ENCODE results near the gene FN3KRP. TPM values are rescaled to one million over a fixed set of nuclear protein-coding genes. Genes with fewer than 3 reads are reported as not detected.

The FN3KRP gene
- total RNA-seq, 4 donors from 2014 or later: 11.5 to 27.5 (median 17.3) TPM

DNA sequence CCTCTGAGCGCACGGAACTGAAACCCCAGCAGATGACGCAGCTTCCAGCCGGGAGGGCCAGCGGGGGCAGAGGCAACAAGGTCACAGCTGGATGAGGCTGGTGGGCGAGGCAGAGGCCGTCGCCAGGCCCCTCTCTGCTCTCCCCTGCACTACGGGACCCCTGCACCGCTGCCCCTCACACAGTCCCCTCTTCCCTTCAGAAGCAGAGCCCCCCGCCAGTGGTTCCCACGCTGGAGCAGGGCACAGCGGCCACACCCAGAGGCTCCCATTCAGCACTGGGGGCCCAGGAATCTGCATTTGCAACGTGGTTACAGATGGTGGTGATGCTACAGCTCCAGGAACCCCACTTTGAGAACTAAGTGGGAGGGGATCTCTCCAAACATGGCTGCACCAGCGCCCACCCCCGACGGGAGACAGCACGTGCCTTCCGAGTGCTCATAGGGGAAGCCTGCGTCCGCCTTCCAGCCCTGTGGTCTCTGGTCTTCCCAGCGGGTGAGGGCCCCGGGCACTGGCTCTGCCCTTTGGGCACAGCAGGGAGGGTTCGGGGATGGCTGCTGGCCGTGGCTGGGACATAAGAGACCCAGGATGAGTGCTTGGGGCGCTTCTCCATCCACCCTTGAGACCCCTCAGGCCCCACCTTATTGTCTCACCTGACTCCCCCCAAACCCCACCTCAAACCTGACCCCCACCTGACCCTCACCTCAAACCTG is 13.3 kb upstream of the FN3KRP start:
- H3K36me3 ChIP-seq: no peaks in the 10 kb centered on the region
- no peaks in the 10 kb centered on the region for H3K9me3 ChIP-seq
- 85% methylated on average over 12 of the region's 26 CpGs for WGBS
- H3K4me1 ChIP-seq: peaks cover 4 to 23% (median 13%) of the 10 kb centered on the region in 4 donors
- no peak for DNase-seq (ENCODE audit: extremely low spot score)
- intact Hi-C loops (cut with DNase I): no loop called here
- H3K4me3 ChIP-seq: no peak overlapping the region
- TF ChIP-seq, protein P1, sequence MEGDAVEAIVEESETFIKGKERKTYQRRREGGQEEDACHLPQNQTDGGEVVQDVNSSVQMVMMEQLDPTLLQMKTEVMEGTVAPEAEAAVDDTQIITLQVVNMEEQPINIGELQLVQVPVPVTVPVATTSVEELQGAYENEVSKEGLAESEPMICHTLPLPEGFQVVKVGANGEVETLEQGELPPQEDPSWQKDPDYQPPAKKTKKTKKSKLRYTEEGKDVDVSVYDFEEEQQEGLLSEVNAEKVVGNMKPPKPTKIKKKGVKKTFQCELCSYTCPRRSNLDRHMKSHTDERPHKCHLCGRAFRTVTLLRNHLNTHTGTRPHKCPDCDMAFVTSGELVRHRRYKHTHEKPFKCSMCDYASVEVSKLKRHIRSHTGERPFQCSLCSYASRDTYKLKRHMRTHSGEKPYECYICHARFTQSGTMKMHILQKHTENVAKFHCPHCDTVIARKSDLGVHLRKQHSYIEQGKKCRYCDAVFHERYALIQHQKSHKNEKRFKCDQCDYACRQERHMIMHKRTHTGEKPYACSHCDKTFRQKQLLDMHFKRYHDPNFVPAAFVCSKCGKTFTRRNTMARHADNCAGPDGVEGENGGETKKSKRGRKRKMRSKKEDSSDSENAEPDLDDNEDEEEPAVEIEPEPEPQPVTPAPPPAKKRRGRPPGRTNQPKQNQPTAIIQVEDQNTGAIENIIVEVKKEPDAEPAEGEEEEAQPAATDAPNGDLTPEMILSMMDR (IDR thresholded peaks at IDR 0.05): no peak
- TF ChIP-seq EP300 (IDR thresholded peaks at IDR 0.05) (no peak), POLR2A (IDR thresholded peaks at IDR 0.05; ENCODE audit: low read depth) (no peak), POLR2AphosphoS5 (IDR thresholded peaks at IDR 0.05) (no peak)
- H3K27me3 ChIP-seq: no peaks in the 10 kb centered on the region
- H3K27ac ChIP-seq (replicated peaks in 1 of 4): no peak overlapping the region

DNA sequence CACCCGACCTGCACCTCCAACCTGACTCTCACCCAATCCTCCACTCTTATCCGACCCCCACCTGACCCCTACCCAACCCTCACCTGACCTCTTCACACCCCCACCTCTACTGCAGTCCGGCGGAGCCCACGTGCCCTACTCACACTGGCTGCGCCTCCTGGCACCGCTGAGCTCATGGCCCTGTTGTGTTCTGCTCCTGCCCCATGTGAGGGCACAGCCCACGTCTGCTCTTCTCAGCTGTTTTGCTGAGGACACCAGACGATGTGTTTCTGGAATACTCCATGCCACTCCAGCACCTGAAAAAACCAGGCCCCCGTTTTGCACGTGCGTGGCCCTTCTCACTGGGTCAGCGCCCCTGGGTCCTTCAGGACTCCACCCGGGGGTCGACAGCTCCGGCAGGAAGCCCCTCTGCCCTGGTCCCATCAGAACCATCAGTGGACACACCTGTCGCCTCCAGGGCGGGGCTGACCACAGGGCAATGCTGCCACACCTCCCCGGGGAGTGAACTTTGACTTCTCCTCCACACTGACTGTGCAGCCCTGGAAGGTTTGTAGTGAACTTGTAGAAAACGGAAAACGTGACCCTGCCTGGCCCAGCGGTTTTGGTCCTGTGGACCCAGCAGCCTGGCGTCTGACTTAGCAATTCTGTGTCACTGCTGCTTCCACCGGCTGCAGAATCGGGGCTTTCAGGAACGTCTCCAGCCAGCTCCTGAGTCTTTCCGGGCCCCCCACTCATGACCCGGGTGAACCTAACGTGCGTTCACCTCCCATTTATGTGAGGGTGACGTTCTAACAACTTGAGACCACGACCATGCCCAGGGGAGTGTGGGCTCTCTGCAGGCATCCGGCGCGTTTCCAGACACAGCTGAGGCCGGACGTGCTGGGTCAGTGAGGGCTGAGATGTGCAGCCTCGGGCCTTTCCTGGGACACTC is 12.3 kb upstream of the FN3KRP start:
- Histone ChIP-seq H3K4me1 (peaks cover 3 to 20% (median 11%) of the 10 kb centered on the region in 4 donors), H3K27ac (replicated peaks in 1 of 4) (no peak overlapping the region), H3K36me3 (no peaks in the 10 kb centered on the region), H3K9me3 (no peaks in the 10 kb centered on the region), H3K27me3 (no peaks in the 10 kb centered on the region), H3K4me3 (no peak overlapping the region)
- DNase-seq (ENCODE audit: extremely low spot score): no peak
- TF ChIP-seq EP300 (IDR thresholded peaks at IDR 0.05): no peak
- no peak for TF ChIP-seq POLR2A (IDR thresholded peaks at IDR 0.05; ENCODE audit: low read depth)
- TF ChIP-seq, protein P1 (IDR thresholded peaks at IDR 0.05): no peak
- no peak for TF ChIP-seq POLR2AphosphoS5 (IDR thresholded peaks at IDR 0.05)
- WGBS: 87% methylated on average over 26 of the region's 38 CpGs
- intact Hi-C loops (cut with DNase I): no loop called here

DNA sequence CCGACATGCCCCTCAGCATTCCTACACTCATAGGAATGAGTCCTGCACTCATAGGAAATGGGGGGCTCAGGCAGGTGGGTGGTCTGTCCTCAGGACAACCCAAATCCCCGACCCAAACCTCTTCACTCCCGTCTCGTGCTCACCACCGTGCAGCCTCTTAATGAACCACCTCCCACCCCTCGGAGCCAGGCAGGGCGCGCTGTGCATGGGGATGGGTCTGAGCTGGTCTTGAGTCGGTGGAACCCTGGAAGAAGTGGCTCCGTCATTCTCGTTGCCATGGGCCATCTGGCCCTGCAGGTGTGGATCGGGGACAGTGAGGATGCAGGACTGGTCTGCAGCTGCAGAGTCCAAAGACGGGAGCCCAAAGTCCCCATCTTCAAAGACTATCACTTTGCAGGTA is 11.6 kb upstream of the FN3KRP start:
- Histone ChIP-seq H3K4me3 (no peak overlapping the region), H3K9me3 (no peaks in the 10 kb centered on the region), H3K36me3 (no peaks in the 10 kb centered on the region), H3K27me3 (no peaks in the 10 kb centered on the region), H3K4me1 (peaks cover 0 to 14% (median 6%) of the 10 kb centered on the region in 4 donors), H3K27ac (replicated peaks in 1 of 4) (no peak overlapping the region)
- intact Hi-C loops (cut with DNase I): no loop called here
- TF ChIP-seq POLR2A (IDR thresholded peaks at IDR 0.05; ENCODE audit: low read depth) (no peak), EP300 (IDR thresholded peaks at IDR 0.05) (no peak), POLR2AphosphoS5 (IDR thresholded peaks at IDR 0.05) (no peak)
- TF ChIP-seq, protein P1 (IDR thresholded peaks at IDR 0.05): no peak
- WGBS: 74% methylated on average over 10 of the region's 13 CpGs
- no peak for DNase-seq (ENCODE audit: extremely low spot score)

DNA sequence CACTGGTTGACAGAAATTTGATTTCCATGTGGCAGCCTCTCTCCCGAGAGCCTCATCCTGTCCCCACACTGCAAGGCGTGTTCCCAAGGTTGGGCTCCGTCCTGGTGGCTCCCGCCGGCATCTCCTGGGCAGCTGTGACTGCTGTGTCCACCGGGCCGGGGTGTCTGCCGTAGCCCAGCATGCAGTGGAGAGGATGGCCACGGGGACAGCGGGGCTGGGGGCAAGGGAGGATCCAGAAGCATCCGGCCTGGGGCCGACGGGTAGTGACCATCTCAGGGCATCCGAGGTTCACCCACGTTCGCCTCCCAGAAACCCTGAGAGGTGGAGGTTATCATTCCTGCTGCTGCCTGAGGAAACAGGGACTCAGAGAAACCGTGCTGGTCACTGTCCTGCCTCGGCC is 10.8 kb upstream of the FN3KRP start:
- TF ChIP-seq EP300 (IDR thresholded peaks at IDR 0.05) (no peak), POLR2AphosphoS5 (IDR thresholded peaks at IDR 0.05) (no peak), POLR2A (IDR thresholded peaks at IDR 0.05; ENCODE audit: low read depth) (no peak)
- TF ChIP-seq, protein P1 (IDR thresholded peaks at IDR 0.05): no peak
- Histone ChIP-seq H3K27ac (replicated peaks in 1 of 4) (no peak overlapping the region), H3K36me3 (no peaks in the 10 kb centered on the region), H3K9me3 (no peaks in the 10 kb centered on the region), H3K4me3 (no peak overlapping the region), H3K27me3 (no peaks in the 10 kb centered on the region), H3K4me1 (peaks cover 0 to 14% (median 5%) of the 10 kb centered on the region in 4 donors)
- intact Hi-C loops (cut with DNase I): no loop called here
- no peak for DNase-seq (ENCODE audit: extremely low spot score)
- WGBS: 93% methylated on average over 14 of the region's 18 CpGs

Data from esophagus muscularis mucosa (tissue), 4 donors.